Ramos (cell line): Measurements from ENCODE around the gene GTF3C2.
"Not testable (repeated sequence)": the region's sequence is repeated elsewhere in the genome, so short reads cannot be mapped to it uniquely, and the experiment has no call there.

Source experiments
- in situ Hi-C: fragments of 300-500 bp; cut with MboI; formaldehyde crosslinking; loops from one replicate; pipeline ENCODE4 v1.14.3; 2022; ENCODE audit warnings: low sequenced_read_pairs; ENCODE audit not compliant: unreplicated experiment

GTF3C2 gene

DNA sequence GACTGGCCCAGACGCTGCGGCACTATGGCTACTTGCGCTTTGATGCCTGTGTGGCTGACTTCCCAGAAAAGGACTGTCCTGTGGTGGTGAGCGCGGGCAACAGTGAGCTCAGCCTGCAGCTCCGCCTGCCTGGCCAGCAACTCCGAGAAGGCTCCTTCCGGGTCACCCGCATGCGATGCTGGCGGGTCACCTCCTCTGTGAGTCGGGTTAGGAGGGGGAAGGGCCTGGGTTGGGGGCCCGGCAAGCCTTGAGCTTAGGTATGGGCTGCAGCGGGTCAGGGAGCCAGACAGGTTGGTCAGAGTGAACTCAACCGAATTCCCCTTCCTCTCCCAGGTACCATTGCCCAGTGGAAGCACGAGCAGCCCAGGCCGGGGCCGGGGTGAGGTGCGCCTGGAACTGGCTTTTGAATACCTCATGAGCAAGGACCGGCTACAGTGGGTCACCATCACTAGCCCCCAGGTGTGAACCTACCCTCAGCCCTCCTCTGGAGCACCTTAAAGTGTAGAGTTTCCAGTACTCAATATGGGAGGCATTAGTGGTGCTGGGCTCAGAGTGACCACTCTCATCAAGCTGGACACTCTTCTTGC lies 19.0 kb upstream of the GTF3C2 start:
- in situ Hi-C loops = no loop called here

- in situ Hi-C loops = no loop called here
Measured at GRCh38 chr2:27373567-27373966, 17.0 kb upstream of the GTF3C2 start.

DNA sequence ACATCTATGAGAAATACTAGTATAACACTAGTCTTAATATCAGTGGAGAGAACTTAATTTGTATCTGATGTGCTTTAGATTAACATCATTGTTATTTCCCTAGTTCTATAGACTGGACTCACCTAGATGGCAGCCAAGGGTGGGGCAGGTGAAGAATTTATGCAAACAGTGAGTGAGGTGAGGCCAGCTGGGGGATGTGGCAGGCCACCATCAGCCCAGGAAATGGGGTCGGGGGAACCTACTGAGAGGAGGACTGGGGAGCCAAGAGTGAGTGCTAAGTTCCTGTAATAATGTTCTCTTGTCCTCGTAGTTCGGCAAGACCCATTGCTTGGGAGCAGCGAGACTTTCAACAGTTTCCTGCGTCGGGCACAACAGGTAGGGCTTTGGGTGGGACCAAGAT lies 16.4 kb upstream of the GTF3C2 start:
- in situ Hi-C loops = no loop called here

DNA sequence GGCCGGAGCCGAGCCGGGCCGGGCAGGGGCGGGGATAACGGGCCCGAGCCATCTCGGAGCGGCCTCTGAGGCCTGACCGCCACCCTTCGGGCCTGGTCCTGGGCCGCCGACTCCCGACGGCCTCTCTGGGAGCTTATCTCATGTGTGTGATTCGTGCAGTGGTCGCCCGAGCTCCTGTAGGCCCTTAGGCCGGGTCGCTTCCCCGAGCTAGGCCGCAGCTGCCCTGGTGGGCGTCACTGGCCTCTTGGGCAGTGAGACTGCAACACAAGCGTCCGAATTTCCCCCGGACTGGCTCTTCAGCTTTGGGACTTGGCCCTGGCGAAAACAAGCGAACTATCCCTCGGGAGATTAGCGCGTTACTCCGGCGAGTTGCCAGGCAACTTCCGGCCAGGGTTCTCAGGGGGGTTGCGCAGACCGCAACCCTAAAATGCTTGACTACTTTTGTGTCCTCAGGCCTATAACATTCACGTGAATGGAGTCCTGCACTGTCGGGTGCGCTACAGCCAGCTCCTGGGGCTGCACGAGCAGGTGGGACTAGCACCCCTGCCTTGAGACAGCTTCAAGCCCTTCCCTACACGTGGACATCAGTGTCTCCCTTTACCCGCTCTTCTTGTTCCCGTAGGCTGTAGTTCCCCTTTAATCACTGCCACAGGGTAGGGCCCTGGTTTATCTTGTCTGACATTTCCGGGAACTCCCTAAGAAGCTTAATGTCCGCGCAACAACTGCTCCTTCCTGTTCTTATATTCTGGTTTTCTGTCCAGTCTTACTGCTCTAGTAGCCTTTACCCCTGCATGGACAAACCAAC lies 14.5 kb upstream of the GTF3C2 start:
- in situ Hi-C loops = no loop called here

GRCh38 chr2:27370026-27370815 lies 13.7 kb upstream of the GTF3C2 start, which contains the start of the genes EIF2B4 and SNX17:
EIF2B4 (minus strand) TSS chr2:27370338; CDS start chr2:27370314, 24 bp downstream.
SNX17 (plus strand) TSS chr2:27370616; CDS start chr2:27370744, 128 bp downstream.
- in situ Hi-C loops = no loop called here

DNA sequence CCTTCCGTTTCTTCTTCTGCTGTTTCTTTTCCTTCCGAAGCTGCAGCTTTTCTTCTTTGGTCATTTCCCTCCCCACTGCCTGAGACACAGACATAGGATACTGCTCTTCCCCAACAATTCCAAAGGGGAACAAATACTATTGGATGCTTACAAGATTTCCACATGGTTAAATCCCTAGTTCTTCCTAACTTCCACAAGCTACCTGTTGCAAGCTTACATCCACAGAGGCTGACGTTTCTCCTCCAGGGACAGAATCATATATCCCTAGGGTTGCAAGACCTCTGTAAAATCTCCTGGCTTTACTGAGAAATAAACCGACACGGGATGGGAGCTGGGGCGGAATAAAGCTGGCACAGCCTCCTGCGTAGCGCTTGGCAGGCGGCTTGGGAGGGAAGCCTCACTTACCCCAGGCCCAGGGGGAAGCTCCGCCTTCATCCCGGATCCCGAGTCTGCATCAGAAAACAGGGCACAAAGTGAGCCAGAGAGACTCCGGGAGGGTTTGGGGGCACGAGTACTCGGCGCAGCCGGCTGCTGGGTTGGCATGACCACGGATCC lies 13.0 kb upstream of the GTF3C2 start:
- in situ Hi-C loops = no loop called here

- in situ Hi-C loops = no loop called here
Measured at GRCh38 chr2:27363933-27364332, 7.4 kb upstream of the GTF3C2 start.

GRCh38 chr2:27362678-27363420 lies 6.3 kb upstream of the GTF3C2 start:
- in situ Hi-C loops = no loop called here

- in situ Hi-C loops = no loop called here
Measured at GRCh38 chr2:27356056-27356381, 545 bp downstream of the GTF3C2 start.

DNA sequence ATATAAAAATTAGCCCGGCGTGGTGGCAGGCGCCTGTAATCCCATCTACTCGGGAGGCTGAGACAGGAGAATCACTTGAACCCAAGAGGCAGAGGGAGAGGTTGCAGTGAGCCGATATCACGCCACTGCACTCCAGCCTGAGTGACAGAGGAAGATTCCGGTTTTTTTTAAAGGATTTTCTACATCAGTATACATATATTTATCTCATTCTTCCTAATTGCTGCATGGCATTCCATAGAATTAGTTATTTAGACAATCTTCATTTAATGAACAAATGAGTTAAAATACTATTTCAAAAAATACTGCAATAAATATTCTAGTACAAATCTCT lies 2.0 kb downstream of the GTF3C2 start:
- in situ Hi-C loops = no loop called here

- in situ Hi-C loops = no loop called here
Measured at GRCh38 chr2:27353762-27354596, 2.6 kb downstream of the GTF3C2 start.

GRCh38 chr2:27353386-27353761 lies 3.2 kb downstream of the GTF3C2 start:
- in situ Hi-C loops = not testable (repeated sequence)

DNA sequence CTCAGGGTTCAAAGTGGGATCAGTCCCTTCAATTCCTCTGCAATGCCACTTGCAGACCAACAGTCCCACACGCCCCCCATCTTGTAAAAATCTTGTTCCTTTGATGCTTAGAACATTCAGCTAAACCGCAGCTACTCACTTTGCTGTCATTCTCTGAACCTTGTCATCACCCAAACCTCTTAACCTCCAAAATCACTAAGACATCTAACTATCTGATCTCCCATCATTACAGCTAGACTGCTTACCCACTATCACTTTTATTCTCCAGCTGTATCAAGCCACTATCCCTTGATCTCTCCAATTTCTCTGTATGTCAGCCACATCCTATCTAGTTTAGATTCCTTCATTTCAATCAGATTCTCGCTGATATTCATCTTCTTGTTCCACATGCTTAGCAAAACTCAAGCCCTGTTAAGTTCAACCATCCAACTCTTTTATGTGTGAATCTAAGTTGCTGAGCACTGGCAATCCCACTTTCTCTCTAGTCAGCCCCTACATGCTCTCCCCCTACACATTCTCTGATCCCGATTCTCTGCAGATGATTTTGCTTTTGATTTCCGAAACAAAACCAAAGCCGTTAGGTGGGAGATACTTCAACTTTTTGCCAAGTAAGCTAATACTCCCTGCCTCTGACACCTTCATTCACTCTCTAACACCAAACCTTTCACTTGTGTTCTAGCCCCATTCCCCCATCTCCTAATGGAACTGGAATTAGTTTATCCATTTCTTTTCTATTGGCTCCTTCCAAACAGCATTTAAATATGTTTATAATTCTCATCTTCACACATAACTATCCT lies 4.6 kb downstream of the GTF3C2 start:
- in situ Hi-C loops = no loop called here

DNA sequence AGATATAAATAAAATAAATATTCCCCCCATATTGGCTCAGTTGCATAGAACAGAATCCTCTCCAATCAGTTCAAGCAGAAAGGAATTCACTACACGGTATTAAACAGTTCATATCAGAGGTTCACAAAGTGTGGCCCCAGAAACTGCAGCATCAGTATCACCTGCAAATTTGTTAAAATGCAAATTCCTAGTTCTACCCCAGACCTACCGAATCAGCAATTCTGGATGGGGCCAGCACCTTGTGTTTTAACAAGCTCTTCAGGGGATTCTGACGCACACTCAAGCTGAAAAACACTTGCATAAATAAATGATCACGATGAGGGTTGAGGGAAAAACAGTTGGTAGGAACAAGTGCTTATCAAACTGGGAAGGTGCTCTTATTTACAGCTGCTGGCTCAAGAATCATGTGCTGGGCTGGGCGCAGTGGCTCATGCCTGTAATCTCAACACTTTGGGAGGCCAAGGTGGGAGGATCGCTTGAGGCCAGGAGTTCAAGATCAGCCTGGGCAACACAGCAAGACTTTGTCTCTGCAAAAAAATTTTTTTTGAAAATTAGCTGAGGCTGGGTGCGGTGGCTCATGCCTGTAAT lies 6.4 kb downstream of the GTF3C2 start:
- in situ Hi-C loops = no loop called here

GRCh38 chr2:27347641-27348040 lies 8.9 kb downstream of the GTF3C2 start:
- in situ Hi-C loops = no loop called here

DNA sequence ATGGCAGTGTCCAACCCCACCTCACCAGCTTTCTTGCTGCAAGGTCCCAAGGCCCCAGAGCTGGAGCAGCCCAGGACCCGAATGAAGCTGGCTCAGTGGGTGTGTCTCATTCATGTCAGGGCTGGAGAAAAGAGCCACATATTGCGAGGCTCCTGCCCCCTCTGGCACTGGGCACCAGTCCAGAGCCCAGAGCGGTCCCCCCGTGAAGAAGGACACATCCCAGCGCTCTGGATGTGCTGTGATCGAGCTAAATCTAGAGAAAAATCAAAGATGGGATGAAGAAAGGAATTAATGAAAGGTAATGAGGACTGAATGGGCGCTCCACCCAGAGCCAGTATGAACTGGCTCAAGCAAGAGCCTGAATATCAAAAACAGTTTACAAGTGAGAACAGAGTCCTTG lies 20.4 kb downstream of the GTF3C2 start:
- in situ Hi-C loops = no loop called here

- in situ Hi-C loops = no loop called here
Measured at GRCh38 chr2:27335311-27335710, 21.3 kb downstream of the GTF3C2 start.

DNA sequence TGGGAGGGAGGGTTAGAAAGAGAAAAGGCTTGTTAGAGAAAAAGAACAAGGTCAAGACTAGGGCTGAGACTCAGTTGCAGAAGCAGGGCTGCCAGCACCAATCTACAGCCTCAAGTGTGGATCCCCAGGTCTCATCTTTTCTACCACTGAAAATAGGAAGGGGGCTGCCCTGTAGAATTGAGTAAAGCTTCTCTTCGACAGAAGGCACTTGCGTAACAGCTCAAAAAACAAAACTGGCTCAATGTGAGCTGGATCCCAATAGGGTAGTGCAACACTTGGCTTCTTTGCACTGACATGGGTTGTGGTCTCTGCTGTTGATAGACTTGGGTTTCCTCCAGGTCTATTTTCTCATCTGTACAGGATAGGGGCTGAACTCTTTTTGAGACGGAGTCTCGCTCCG lies 31.8 kb downstream of the GTF3C2 start:
- in situ Hi-C loops = no loop called here
